H9 (cell line): ENCODE measurements around the gene LIMK2. TPM values are rescaled to one million over a fixed set of nuclear protein-coding genes. Genes with fewer than 3 reads are reported as not detected.

Experiments
- DNase-seq: peaks from one replicate; pipeline ENCODE4 v3.0.0-alpha.2; 2017
- H2AFZ ChIP-seq: one replicate; pipeline ENCODE4 v1.6.1; 2013; ENCODE audit warnings: mild to moderate bottlenecking, low read length, control low read depth, moderate library complexity
- H2AK5ac ChIP-seq: 2 replicates; pipeline ENCODE4 v1.6.1; 2013; ENCODE audit warnings: low read length, control low read depth, mixed read lengths; ENCODE audit not compliant: insufficient read length
- H2BK120ac ChIP-seq: one replicate; pipeline ENCODE4 v1.6.1; 2013; ENCODE audit warnings: low read depth, mild to moderate bottlenecking, low read length, control low read depth, inconsistent platforms; ENCODE audit not compliant: poor library complexity, severe bottlenecking
- H2BK12ac ChIP-seq: 2 replicates; pipeline ENCODE4 v1.6.1; 2013; ENCODE audit warnings: low read length, control low read depth, mixed read lengths, low read depth; ENCODE audit not compliant: insufficient read length
- H2BK15ac ChIP-seq: 2 replicates; pipeline ENCODE4 v1.6.1; 2013; ENCODE audit warnings: low read depth, low read length, control low read depth
- H2BK20ac ChIP-seq: one replicate; pipeline ENCODE4 v1.6.1; 2013; ENCODE audit warnings: low read depth, mild to moderate bottlenecking, low read length, control low read depth, inconsistent platforms; ENCODE audit not compliant: poor library complexity, severe bottlenecking
- H2BK5ac ChIP-seq: 2 replicates; pipeline ENCODE4 v1.6.1; 2013; ENCODE audit warnings: low read length, control low read depth, mixed read lengths; ENCODE audit not compliant: insufficient read length
- H3K14ac ChIP-seq: 2 replicates; pipeline ENCODE4 v1.6.1; 2013; ENCODE audit warnings: low read length, control low read depth; ENCODE audit not compliant: insufficient read depth
- H3K18ac ChIP-seq: 2 replicates; pipeline ENCODE4 v1.6.1; 2013; ENCODE audit warnings: low read depth, mild to moderate bottlenecking, mixed read lengths, low read length, control low read depth; ENCODE audit not compliant: insufficient read length
- H3K23ac ChIP-seq: 2 replicates; pipeline ENCODE4 v1.6.1; 2013; ENCODE audit warnings: low read length, control low read depth, mixed read lengths, low read depth; ENCODE audit not compliant: insufficient read length
- H3K23me2 ChIP-seq: 2 replicates; pipeline ENCODE4 v1.6.1; 2013; ENCODE audit warnings: low read depth, mild to moderate bottlenecking, mixed read lengths, low read length, control low read depth; ENCODE audit not compliant: insufficient read length, poor library complexity, severe bottlenecking
- H3K27ac ChIP-seq: 2 replicates; pipeline ENCODE4 v1.5.1; 2013; ENCODE audit warnings: low read length, control low read depth, mixed read lengths, low read depth; ENCODE audit not compliant: insufficient read length
- H3K27me3 ChIP-seq: 2 replicates; pipeline ENCODE4 v1.6.1; 2013; ENCODE audit warnings: low read length, control low read depth, inconsistent platforms; ENCODE audit not compliant: insufficient read depth
- H3K4ac ChIP-seq: 2 replicates; pipeline ENCODE4 v1.6.1; 2013; ENCODE audit warnings: low read depth, mild to moderate bottlenecking, control low read depth, inconsistent platforms, low read length, moderate library complexity
- H3K4me1 ChIP-seq: 2 replicates; pipeline ENCODE4 v1.6.1; 2013; ENCODE audit warnings: low read length, control low read depth, inconsistent platforms; ENCODE audit not compliant: insufficient read depth
- H3K4me2 ChIP-seq: 2 replicates; pipeline ENCODE4 v1.6.1; 2013; ENCODE audit warnings: low read length, control low read depth, mixed read lengths; ENCODE audit not compliant: insufficient read length, insufficient read depth
- H3K56ac ChIP-seq: 2 replicates; pipeline ENCODE4 v1.6.1; 2013; ENCODE audit warnings: low read depth, mild to moderate bottlenecking, mixed read lengths, low read length, control low read depth; ENCODE audit not compliant: insufficient read length
- H3K79me1 ChIP-seq: 2 replicates; pipeline ENCODE4 v1.6.1; 2013; ENCODE audit warnings: low read depth, mild to moderate bottlenecking, moderate library complexity, low read length, control low read depth, inconsistent platforms; ENCODE audit not compliant: insufficient read depth, poor library complexity, severe bottlenecking
- H3K79me2 ChIP-seq: 2 replicates; pipeline ENCODE4 v1.6.1; 2013; ENCODE audit warnings: low read length, control low read depth, inconsistent platforms; ENCODE audit not compliant: insufficient read depth
- H3K9ac ChIP-seq: 2 replicates; pipeline ENCODE4 v1.6.1; 2013; ENCODE audit warnings: low read length, control low read depth, mixed read lengths; ENCODE audit not compliant: insufficient read length; ENCODE audit errors: extremely low read depth
- H3K9me3 ChIP-seq: one replicate; pipeline ENCODE4 v1.6.1; 2013; ENCODE audit warnings: low read depth, low read length, inconsistent platforms; ENCODE audit not compliant: control insufficient read depth
- H3T11ph ChIP-seq: one replicate; pipeline ENCODE4 v1.6.1; 2013; ENCODE audit warnings: mild to moderate bottlenecking, low read length, control low read depth, inconsistent platforms
- H4K20me1 ChIP-seq: one replicate; pipeline ENCODE4 v1.6.1; 2013; ENCODE audit not compliant: control insufficient read depth, insufficient read length, insufficient read depth
- H4K5ac ChIP-seq: 2 replicates; pipeline ENCODE4 v1.6.1; 2013; ENCODE audit warnings: low read depth, mild to moderate bottlenecking, mixed read lengths, low read length, control low read depth; ENCODE audit not compliant: insufficient read length
- H4K8ac ChIP-seq: replicated peaks from 2 replicates; pipeline ENCODE4 v1.6.1; 2013; ENCODE audit warnings: low read length, control low read depth, mixed read lengths, low read depth; ENCODE audit not compliant: insufficient read length
- H4K91ac ChIP-seq: 2 replicates; pipeline ENCODE4 v1.6.1; 2013; ENCODE audit warnings: low read depth, mild to moderate bottlenecking, moderate library complexity, mixed read lengths, low read length, control low read depth; ENCODE audit not compliant: insufficient read length
- H3K27ac Mint-ChIP-seq, 3 experiments: 2 replicates in 2 of 3; 3 replicates in 1 of 3; pipeline ENCODE4 v1.8.0; 2020 to 2021; ENCODE audit warnings: mixed read lengths in 3 of 3, mild to moderate bottlenecking in 1 of 3, moderate library complexity in 1 of 3
- H3K27me3 Mint-ChIP-seq: 2 replicates; pipeline ENCODE4 v1.8.0; 2021; ENCODE audit warnings: low read depth, mild to moderate bottlenecking, moderate library complexity, mixed read lengths
- H3K36me3 Mint-ChIP-seq, 3 experiments: 2 replicates in 2 of 3; 3 replicates in 1 of 3; pipeline ENCODE4 v1.8.0; 2020 to 2021; ENCODE audit warnings: low read depth in 3 of 3, mixed read lengths in 3 of 3; ENCODE audit not compliant: insufficient read depth in 1 of 3
- H3K4me1 Mint-ChIP-seq, 2 experiments: 2 replicates each; pipeline ENCODE4 v1.8.0; 2020; ENCODE audit warnings: mixed read lengths in 2 of 2
- H3K4me3 Mint-ChIP-seq, 2 experiments: 2 replicates in 1 of 2; 3 replicates in 1 of 2; pipeline ENCODE4 v1.8.0; 2020 to 2021; ENCODE audit warnings: mild to moderate bottlenecking in 2 of 2, mixed read lengths in 2 of 2, moderate library complexity in 1 of 2
- H3K9me3 Mint-ChIP-seq, 2 experiments: 2 replicates in 1 of 2; 3 replicates in 1 of 2; pipeline ENCODE4 v1.8.0; 2020; ENCODE audit warnings: mild to moderate bottlenecking in 2 of 2, mixed read lengths in 2 of 2, moderate library complexity in 1 of 2
- WGBS: extraction: QIAGEN DNeasy Blood & Tissue Kit; methylation state at CpG from one replicate; pipeline ENCODE4 v1.1.7; 2013; ENCODE audit warnings: missing lambda C conversion rate, low lambda C conversion rate, mixed read lengths; ENCODE audit not compliant: insufficient read length; ENCODE audit errors: extremely low coverage; 5-methylcytosine and 5-hydroxymethylcytosine counted together
- total RNA-seq: library from RNA; stranded (reverse); gene quantifications from 2 replicates; pipeline ENCODE4 v1.2.1, GENCODE V29; 2021
- TF ChIP-seq, protein P1 (sequence below): fragments of 200-600 bp; sonication (generic); conservative IDR thresholded peaks from 3 replicates; pipeline ENCODE4 v1.8.0; 2021; ENCODE audit warnings: antibody characterized with exemption, mild to moderate bottlenecking

Gene LIMK2
- total RNA-seq, 1 experiment from 2014 or later, result 51.3 TPM

DNA sequence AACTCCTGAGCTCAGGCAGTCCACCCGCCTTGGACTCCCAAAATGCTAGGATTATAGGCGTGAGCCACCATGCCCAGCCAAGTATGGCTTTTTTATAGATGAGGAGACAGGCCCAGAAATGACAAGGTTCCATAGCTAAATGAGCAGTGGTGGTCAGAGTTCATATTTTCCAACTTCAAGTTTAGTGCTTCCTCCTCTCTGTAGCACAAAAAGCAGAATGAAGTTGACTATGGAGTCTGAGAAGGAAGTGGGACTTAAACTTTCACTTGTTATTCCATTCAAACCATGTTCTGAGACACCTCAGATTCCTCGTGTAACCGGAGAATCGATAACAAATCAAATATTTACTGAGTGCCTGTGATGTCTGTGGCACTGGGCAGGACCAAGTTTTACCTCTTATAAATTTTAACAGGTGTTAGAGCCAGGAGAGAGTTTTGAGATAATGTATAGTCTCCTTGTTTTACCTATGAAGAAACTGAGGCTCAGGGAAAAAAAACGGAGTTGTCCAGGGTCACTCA lies 3.0 kb downstream of the LIMK2 start:
- no peak overlapping the region for H3K9ac ChIP-seq
- no peak overlapping the region for H3K23ac ChIP-seq
- H4K8ac ChIP-seq, result no peak overlapping the region
- H2BK120ac ChIP-seq, result no peak overlapping the region
- H3K27ac ChIP-seq, result no peak overlapping the region
- no peaks in the 10 kb centered on the region for H4K20me1 ChIP-seq
- H3K27ac Mint-ChIP-seq, result no peak overlapping the region
- H3K79me1 ChIP-seq, result peaks cover 3% of the 10 kb centered on the region
- no peaks in the 10 kb centered on the region for H3K27me3 ChIP-seq
- peaks cover 6% of the 10 kb centered on the region for H3K23me2 ChIP-seq
- H3K9me3 Mint-ChIP-seq, result no peaks in the 10 kb centered on the region
- no peaks in the 10 kb centered on the region for H3K9me3 ChIP-seq
- no peaks in the 10 kb centered on the region; the same call in 1 of the 2 replicates for H3K27me3 Mint-ChIP-seq
- no peaks in the 10 kb centered on the region for H3K4me1 ChIP-seq
- H3K18ac ChIP-seq, result no peak overlapping the region
- H3K4me3 Mint-ChIP-seq, result no peak overlapping the region
- H2BK15ac ChIP-seq, result no peak overlapping the region
- no peak overlapping the region for H3K4me2 ChIP-seq
- no peak overlapping the region for H3K14ac ChIP-seq
- no peak for DNase-seq
- no peak overlapping the region for H2BK5ac ChIP-seq
- H3T11ph ChIP-seq, result no peak overlapping the region
- H3K4ac ChIP-seq, result no peak overlapping the region
- no peak overlapping the region for H4K91ac ChIP-seq
- no peak overlapping the region for H2BK20ac ChIP-seq
- peaks cover 0 to 8% (median 6%) of the 10 kb centered on the region in 3 experiments; a peak in 2 of 7 replicates for H3K36me3 Mint-ChIP-seq
- H2AK5ac ChIP-seq, result no peak overlapping the region
- H3K79me2 ChIP-seq, result peaks cover 3% of the 10 kb centered on the region; the same call in 1 of the 2 replicates
- no peak overlapping the region for H2AFZ ChIP-seq
- TF ChIP-seq, protein P1, sequence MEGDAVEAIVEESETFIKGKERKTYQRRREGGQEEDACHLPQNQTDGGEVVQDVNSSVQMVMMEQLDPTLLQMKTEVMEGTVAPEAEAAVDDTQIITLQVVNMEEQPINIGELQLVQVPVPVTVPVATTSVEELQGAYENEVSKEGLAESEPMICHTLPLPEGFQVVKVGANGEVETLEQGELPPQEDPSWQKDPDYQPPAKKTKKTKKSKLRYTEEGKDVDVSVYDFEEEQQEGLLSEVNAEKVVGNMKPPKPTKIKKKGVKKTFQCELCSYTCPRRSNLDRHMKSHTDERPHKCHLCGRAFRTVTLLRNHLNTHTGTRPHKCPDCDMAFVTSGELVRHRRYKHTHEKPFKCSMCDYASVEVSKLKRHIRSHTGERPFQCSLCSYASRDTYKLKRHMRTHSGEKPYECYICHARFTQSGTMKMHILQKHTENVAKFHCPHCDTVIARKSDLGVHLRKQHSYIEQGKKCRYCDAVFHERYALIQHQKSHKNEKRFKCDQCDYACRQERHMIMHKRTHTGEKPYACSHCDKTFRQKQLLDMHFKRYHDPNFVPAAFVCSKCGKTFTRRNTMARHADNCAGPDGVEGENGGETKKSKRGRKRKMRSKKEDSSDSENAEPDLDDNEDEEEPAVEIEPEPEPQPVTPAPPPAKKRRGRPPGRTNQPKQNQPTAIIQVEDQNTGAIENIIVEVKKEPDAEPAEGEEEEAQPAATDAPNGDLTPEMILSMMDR, result no peak
- no peak overlapping the region for H2BK12ac ChIP-seq
- H3K4me1 Mint-ChIP-seq, result peaks cover 27 to 30% of the 10 kb centered on the region in 2 experiments
- no peak overlapping the region for H4K5ac ChIP-seq
- no CpG with 5 or more reads among the region's 6 CpGs for WGBS
- no peak overlapping the region for H3K56ac ChIP-seq
